GM18909 (cell line): ENCODE measurements around the gene STUB1.
A peak's percentile ranks its signal among the peaks of the same experiment; 100 is the strongest.

Experiments
- ATAC-seq: cut with Tn5 transposase; IDR thresholded peaks from one replicate; pipeline ENCODE4 v1.9.1; 2021; ENCODE audit warnings: mild to moderate bottlenecking; ENCODE audit not compliant: unreplicated experiment, poor library complexity

Gene STUB1

DNA sequence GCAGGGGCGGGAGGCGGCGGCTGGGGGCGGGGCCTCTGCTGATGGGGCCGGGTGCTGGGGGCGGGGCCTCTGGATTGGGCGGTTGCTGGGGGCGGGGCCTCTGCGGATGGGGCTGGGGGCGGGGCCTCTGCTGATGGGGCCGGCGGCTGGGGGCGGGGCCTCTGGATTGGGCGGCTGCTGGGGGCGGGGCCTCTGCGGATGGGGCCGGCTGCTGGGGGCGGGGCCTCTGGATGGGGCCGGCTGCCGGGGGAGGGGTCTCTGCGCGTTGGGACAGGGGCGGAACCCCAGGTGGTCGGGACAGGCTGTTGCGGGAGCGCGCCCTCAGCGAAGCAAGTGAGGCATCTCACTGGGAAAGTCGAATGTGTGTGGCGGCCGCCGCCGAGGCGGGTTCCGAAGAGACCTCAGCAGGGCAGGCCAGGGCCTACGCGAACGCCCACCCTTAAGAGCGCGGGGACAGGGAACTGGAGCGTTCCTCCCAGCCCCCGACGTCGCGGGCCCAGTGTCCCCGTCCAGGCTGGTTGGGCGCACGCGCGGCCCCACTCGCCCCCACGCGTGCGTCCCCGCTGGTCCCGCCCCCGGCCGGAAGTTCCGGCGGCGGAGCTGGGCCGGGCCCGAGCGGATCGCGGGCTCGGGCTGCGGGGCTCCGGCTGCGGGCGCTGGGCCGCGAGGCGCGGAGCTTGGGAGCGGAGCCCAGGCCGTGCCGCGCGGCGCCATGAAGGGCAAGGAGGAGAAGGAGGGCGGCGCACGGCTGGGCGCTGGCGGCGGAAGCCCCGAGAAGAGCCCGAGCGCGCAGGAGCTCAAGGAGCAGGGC, at the start of gene STUB1:
Gene STUB1, plus strand, starts transcription at position 597 of the 811 bp plus-strand sequence. Its CDS starts 116 bp downstream, at position 713.
- ATAC-seq, result peak; percentile 42

DNA sequence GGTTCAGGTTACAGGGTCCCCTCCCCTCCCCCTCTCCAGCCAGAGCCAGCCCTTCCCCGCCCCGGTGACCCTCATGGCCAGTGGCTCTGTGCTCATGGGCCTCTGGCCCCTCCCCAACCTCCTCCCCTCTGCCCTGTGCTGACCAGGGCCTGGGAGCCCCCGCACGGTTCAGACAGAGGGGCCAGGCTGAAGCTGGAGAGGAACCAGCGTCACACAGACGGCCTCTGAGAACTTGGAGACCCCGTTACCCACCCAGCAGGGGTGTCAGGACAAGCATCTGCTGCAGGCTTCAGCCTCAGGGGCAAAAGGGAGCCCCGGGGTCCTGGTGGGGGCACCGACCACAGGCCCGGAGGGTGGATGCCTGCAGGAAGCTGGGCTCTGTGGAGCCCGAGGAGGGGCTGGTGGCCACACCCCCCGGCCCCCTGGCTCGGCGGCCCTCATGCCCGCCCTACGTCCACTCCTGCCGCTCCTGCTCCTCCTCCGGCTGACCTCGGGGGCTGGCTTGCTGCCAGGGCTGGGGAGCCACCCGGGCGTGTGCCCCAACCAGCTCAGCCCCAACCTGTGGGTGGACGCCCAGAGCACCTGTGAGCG, 49.3 kb upstream of the STUB1 start, which contains the start of gene WFIKKN1:
Gene WFIKKN1, plus strand, starts transcription at position 171 of the 591 bp plus-strand sequence. Its CDS starts 269 bp downstream, at position 440.
- ATAC-seq, result no peak

DNA sequence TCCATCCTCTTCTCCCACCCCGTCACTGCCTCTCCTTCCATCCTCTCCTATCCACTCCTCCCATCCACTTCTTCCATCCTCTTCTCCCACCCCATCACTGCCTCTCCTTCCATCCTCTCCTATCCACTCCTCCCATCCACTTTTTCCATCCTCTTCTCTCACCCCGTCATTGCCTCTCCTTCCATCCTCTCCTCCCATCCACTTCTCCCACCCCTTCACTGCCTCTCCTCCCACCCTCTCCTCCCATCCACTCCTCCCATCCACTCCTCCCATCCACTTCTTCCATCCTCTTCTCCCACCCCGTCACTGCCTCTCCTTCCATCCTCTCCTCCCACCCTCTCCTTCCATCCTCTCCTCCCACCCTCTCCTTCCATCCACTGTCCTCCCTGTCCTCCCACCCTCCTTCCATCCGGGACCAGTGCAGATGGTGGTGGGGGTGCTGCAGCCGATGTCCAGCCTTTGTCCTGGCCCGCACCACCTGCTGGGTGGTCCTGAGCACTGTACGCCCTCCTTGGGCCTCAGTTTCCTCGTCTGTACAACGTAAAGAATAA, 48.3 kb upstream of the STUB1 start:
- no peak for ATAC-seq

DNA sequence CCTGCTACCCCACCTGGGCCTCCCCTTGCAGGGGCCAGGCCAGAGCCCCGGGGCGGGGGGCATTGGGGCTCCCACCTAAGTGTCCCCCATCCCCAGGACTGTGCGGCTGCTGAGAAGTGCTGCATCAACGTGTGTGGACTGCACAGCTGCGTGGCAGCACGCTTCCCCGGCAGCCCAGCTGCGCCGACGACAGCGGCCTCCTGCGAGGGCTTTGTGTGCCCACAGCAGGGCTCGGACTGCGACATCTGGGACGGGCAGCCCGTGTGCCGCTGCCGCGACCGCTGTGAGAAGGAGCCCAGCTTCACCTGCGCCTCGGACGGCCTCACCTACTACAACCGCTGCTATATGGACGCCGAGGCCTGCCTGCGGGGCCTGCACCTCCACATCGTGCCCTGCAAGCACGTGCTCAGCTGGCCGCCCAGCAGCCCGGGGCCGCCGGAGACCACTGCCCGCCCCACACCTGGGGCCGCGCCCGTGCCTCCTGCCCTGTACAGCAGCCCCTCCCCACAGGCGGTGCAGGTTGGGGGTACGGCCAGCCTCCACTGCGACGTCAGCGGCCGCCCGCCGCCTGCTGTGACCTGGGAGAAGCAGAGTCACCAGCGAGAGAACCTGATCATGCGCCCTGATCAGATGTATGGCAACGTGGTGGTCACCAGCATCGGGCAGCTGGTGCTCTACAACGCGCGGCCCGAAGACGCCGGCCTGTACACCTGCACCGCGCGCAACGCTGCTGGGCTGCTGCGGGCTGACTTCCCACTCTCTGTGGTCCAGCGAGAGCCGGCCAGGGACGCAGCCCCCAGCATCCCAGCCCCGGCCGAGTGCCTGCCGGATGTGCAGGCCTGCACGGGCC, 47.5 kb upstream of the STUB1 start:
- no peak for ATAC-seq

DNA sequence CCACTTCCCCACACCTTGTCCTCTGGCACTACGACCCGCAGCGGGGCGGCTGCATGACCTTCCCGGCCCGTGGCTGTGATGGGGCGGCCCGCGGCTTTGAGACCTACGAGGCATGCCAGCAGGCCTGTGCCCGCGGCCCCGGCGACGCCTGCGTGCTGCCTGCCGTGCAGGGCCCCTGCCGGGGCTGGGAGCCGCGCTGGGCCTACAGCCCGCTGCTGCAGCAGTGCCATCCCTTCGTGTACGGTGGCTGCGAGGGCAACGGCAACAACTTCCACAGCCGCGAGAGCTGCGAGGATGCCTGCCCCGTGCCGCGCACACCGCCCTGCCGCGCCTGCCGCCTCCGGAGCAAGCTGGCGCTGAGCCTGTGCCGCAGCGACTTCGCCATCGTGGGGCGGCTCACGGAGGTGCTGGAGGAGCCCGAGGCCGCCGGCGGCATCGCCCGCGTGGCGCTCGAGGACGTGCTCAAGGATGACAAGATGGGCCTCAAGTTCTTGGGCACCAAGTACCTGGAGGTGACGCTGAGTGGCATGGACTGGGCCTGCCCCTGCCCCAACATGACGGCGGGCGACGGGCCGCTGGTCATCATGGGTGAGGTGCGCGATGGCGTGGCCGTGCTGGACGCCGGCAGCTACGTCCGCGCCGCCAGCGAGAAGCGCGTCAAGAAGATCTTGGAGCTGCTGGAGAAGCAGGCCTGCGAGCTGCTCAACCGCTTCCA, 46.7 kb upstream of the STUB1 start:
- ATAC-seq, result no peak

DNA sequence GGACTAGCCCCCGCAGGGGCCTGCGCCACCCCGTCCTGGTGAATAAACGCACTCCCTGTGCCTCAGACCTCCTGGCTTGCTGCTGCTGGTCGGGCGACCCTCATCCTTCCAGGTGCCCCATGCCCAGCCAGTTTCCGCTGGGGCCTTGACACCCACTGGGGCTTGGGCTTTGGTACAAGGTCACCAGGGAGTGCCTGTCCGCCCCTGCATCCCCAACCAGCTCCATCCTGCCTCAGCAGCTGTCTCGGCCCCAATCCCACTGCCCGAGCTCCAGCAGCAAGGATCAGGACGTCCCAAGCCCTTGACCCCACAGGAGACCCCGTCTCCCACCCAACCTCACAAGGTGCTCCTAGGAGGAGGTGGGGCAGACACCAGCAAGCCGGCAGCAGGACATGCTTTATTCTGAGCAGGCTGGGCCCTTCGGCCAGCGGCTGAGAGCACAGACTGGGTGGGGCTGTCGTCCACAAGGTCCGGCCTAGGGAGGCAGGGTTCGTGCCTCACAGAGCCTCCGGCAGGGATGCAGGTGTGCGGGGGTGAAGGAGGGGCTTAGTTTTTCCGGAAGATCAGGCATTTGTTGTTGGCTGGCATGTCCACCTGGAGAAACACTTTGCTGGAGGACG, 46.0 kb upstream of the STUB1 start:
- no peak for ATAC-seq

DNA sequence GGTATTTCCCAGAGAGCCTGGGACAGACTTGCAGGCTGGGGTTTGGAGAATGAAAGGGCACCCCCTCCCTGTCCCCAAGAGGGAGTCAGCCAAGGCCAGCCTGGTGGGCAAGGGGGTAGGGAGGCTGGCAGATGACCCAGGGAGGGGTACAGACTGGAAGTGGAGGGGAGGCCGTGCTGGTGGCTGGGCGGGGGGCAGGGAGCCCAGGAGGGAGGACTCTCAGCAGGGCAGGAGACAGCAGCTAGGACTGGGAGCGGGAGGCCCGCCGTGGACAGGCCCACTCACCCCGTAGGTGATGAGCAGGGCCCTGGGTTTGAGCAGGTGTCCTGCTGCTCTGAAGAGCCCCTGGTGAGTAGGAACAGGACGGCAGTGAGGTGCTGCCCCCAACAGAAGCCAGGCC, 45.2 kb upstream of the STUB1 start:
- ATAC-seq, result no peak

DNA sequence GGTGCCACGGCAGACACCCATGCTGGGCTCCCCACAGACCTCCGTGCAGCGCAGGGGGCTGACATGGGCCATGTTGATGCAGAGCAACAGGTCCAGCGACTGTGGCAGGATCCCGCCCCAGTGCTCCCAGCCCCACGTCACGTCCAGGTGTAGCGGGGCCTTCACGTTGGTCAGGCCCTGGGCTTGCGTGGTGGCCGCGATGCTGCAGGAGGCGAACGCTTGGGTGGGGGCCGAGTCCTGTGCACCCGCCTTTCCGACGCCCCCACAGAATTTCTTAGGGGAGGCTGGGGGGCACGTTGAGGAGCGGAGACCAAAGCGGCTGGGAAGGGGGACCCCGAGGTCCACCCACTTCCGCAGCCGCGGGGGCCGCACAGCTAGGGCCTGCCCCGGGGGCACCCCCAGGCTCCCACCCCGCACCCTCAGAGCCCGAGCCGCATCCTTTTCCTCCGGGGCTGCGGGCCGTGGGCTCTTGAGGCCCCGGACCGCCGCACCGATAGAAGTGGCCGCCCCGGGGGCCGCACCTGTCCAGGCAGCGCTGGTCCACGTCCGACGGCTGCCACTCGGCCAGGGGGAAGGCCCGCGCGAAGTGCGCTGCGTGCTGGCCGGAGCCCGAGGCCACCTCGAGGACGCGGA, 44.5 kb upstream of the STUB1 start:
- peak; percentile 3 for ATAC-seq

DNA sequence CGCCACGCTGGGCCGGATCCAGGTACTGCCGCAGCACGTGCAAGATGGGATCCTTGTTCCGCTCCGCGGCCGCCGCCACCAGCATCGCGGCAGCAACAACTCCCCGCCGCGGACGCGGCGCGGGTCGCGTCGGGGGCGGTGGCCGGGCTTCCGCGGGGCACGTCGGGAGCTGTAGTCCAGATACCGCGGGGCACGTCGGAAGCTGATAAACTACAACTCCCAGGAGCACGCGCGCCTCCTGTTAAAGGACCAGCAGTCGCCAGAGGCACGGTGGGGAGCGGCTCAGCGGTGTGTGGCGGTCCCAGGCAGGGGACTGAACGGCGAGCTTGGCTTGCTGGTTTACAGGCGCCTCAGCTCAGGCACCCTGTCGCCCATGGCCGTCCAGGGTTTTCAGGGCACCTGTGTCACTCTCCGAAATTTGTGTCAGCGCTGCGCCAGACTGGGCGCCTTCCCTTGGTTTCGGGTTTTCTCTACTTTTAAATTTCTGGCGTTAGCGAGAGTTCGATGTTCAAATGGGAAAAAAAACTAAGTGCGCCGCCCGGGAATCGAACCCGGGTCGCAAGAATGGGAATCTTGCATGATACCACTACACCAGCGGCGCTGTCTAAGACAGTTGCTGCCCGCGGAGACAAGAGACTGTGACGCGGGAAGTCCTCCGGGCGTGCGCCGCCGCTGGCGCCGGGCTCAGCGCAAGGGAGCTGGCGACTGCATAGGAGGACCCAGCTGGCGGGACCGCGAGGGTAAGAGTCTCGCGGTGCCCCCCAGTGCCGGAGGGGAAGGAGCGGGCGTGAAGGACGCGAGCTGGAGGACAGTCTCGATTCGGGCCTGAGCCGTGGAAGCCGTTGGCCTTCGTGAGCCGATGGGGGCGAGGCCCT, 43.8 kb upstream of the STUB1 start, which contains the start of gene METTL26:
Gene METTL26, minus strand, starts transcription at position 100 of the 875 bp plus-strand sequence. Its CDS starts 15 bp downstream, at position 85.
- peak; percentile 78 for ATAC-seq

DNA sequence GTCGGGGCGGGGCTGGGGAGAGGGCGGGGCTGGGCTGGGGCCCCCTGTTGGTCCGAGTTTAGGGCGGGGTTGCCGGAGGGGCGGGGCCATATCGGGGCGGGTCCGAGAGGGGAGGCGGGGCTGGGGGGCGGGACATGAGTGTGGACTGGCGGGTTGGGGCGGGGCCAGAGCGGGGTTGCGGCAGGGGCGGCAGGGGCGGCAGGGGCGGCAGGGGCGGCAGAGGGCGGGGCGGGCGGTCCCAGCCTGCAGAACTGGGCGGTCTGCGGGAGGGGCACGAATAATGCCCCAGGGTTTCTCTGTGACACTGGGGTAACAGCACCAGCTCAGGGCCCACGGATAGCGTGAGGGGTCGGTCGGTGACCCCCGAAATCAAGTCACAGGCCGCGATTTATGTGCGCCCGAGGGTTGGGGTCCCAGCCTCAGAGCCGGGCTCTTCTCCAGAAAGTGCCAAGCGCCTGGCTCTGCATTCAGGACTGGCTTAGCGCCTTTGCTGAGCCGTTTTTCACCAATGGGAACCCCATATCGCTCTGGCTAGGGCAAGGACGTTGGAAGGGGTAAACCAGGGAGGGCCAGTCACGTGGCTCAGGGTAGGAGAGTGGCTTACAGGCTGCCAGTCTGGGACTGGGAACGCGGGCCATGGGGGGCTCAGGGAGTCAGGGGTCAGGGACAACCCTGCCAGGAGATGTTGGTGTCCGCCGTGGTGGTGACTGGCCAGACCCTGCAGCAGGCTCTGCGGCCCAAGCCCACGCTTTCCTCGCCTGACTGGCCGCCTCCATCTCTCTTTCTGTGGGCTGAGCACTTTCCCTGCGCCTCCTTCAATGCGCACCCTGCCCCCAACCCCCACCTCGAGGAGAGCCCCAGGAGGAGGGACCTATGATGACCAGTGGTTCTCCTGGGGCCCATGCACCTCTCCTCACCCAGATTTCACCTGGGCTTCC, 42.9 kb upstream of the STUB1 start:
- ATAC-seq, result no peak

DNA sequence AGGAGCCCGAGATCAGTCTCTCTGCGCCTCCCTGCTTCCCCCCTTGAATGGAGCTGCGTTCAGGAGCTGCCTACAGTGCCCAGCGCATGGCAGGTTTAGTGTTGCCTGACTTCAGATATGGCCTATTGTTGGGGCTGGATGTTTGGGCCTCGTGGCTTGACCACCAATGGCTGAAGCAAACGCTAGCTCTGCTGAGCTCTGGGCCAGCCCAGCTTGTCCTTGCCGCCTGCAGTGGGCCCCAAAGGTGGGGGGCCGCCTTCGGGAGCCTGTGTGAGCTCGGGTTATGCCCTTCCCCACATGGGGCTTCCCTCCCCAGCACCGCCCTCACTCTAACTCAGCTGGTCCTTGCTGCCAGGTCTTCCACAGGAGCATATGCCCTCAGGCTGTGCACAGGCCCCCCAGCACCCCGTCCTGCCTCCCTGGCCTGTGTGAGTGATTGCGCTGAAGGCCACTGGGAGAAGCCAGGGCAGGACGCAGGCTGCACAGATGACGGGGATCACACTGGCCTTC, 42.1 kb upstream of the STUB1 start:
- ATAC-seq, result no peak

DNA sequence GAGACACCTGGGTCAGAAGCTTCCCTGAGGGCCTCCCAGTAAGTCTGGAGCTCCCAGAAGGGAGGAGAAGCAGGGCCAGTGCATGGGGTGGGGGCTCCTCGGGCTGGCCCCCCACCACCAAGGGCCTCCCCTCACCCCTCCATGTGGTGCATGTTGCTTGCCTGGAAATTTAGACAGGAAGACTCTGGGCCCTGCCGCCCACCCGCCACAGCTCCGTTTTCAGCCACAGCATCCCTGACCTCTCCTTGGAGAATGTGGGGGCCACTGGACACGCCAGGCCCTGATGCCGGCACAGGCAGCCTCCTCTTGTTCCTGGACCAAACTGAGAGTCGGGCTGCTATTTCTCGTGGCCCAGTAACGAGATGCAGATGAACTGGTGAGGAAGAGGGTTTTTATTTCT, 41.4 kb upstream of the STUB1 start:
- ATAC-seq, result no peak

DNA sequence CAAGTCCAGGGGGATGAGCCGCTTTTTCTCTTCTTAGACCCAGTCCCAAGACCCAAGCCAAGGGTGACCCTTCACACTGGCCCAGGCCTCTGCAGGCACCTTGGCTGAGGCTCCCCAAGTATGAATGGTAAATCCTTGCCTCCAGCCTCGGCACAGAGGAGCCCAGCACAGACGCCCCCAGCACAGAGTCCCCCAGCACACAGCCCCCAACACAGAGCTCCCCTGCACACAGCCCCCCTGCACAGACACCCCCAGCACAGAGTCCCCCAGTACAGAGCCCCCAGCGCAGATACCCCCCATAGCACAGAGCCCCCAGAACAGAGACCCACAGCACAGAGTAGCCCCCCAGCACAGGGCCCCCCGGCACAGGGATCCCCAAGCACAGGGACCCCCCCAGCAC, 39.6 kb upstream of the STUB1 start:
- ATAC-seq, result no peak

DNA sequence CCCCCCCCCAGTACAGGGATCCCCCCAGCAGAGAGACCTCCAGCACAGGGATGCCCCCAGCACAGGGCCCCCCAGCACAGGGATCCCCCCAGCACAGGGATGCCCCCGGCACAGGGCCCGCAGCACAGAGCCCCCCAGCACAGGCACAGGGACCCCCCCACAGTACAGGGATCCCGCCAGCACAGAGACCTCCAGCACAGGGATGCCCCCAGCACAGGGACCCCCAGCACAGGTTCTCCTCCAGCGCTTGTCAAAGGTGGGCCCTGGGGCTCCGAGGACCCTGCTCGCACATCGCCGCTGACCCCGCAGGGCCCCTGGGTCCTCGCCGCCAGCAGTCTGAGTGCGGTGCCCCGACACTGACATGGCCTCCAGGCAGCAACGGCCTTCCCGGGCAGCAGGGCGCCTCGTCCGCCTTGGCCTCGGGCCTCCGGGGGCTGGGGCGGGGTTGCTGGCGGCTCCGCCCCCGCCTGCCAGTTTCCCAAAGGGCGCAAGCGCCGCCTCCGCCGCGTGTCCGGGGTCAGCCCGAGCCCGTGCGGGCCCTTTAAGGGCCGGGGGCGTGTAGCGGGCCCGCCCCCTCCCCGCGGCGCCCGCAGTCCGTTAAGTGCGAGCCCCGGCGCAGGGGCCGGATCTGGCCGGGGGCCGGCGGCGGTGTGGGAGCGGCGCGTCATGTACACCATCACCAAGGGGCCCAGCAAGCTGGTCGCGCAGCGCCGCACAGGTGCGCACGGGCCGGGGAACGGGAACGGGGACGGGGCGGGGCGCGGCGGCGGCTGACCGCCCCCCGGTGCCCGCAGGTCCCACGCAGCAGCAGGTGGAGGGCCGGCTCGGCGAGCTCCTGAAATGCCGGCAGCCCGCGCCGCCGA, 38.7 kb upstream of the STUB1 start, which contains the start of gene MCRIP2:
Gene MCRIP2, plus strand, starts transcription at position 503 of the 863 bp plus-strand sequence. Its CDS starts 164 bp downstream, at position 667.
- ATAC-seq, result peak; percentile 50

DNA sequence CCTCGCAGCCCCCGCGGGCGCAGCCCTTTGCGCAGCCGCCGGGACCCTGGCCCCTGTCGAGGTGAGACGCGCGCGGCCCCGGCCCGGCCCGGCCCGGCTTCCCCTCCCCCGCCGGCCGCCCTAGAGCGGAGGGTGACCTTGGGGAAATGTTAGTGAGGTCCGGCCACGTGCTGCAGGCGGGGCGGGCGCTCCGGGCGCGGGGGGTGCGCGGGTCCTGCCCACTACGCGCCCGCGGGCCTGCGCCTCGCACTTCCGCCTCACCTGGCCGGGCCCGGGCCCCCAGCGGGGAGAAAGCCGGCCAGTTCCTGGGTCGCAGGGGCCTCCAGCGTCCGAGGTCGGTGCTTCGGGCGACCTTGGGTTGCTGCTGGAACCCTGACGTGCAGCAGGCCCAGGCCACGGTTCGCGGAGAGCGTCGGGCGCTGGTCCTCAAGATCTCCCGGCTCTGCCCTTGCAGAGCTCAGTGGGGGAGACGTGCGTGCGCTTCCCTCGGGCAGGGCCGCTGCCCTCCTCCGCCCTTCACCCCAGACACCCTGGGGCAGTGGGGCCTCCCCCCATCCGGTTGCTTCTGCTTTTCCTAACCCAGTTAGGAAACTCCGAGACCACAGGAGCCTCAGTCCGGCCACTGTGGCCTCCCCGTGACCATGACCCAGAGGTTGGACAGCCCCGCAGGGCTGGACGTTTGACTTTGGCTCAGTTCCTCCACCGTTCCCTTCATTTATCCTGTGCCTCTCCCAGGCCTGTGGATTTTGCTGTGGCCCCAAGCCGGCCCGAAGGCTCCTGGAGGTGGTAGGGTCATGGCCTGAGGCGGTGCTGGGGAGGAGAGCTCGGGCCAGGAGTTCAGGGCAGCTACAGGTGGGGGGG, 37.8 kb upstream of the STUB1 start:
- ATAC-seq, result peak; percentile 48
